ENCODE data around the gene MROH2A. TPM values are rescaled to one million over a fixed set of nuclear protein-coding genes. Genes with fewer than 3 reads are reported as not detected.

MROH2A gene
- total RNA-seq, 2 experiments from 2014 or later, result not detected

DNA sequence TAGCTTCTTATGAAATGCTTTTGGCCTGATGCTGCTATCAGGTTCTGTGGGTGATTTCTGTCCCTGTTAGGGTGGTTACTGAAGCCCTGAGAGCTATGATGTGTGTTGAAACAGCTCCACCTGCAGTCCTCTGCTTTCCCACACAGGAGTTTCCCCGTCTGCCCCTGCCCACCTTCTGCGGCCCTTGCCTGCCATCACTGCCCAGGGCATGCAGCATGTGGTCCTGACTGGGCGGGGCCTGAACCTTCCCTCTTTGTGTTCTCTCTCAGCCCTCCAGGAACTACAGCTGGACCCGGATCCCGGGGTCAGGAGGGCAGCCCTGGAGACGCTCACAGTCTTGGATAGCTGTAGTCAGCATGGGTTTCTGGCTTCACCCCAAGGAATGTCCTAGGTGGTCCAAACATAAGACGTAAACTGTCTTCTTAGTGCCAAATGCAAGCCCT lies 54.8 kb downstream of the MROH2A start:
- H3K9me3 Mint-ChIP-seq, result no peaks in the 10 kb centered on the region
- POLR2A ChIA-PET, result no interaction called here
- TF ChIP-seq, protein P1, sequence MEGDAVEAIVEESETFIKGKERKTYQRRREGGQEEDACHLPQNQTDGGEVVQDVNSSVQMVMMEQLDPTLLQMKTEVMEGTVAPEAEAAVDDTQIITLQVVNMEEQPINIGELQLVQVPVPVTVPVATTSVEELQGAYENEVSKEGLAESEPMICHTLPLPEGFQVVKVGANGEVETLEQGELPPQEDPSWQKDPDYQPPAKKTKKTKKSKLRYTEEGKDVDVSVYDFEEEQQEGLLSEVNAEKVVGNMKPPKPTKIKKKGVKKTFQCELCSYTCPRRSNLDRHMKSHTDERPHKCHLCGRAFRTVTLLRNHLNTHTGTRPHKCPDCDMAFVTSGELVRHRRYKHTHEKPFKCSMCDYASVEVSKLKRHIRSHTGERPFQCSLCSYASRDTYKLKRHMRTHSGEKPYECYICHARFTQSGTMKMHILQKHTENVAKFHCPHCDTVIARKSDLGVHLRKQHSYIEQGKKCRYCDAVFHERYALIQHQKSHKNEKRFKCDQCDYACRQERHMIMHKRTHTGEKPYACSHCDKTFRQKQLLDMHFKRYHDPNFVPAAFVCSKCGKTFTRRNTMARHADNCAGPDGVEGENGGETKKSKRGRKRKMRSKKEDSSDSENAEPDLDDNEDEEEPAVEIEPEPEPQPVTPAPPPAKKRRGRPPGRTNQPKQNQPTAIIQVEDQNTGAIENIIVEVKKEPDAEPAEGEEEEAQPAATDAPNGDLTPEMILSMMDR (IDR thresholded peaks at IDR 0.05), result no peak
- H3K27ac Mint-ChIP-seq, result no peak overlapping the region
- Histone ChIP-seq H3K27me3 (ENCODE audit: control insufficient read depth in 1 of 2, insufficient read depth in 2 of 2, low read length in 2 of 2) (no peaks in the 10 kb centered on the region), H3K4me3 (ENCODE audit: low read length) (no peak overlapping the region), H3K36me3 (ENCODE audit: insufficient read depth, low read length) (no peaks in the 10 kb centered on the region), H3K9me3 (ENCODE audit: control insufficient read depth in 1 of 2, insufficient read depth in 1 of 2, low read length in 2 of 2) (peaks cover 0 to 4% of the 10 kb centered on the region in 2 experiments), H3K27ac (ENCODE audit: low read depth in 1 of 2, low read length in 2 of 2) (no peak overlapping the region), H3K4me1 (ENCODE audit: insufficient read depth, low read length) (no peaks in the 10 kb centered on the region)
- DNase-seq, result peak in 1 of 14 experiments; percentile 15
- intact Hi-C loops (cut with DNase I, micrococcal nuclease), result no loop called here
- CTCF ChIA-PET, result no interaction called here
- no peak overlapping the region for H3K4me3 Mint-ChIP-seq
- H3K27me3 Mint-ChIP-seq, result no peaks in the 10 kb centered on the region
- H3K4me1 Mint-ChIP-seq (ENCODE audit: low read depth), result no peaks in the 10 kb centered on the region
- ATAC-seq (ENCODE audit: poor library complexity), result no peak
- H3K36me3 Mint-ChIP-seq (ENCODE audit: low read depth), result no peaks in the 10 kb centered on the region

DNA sequence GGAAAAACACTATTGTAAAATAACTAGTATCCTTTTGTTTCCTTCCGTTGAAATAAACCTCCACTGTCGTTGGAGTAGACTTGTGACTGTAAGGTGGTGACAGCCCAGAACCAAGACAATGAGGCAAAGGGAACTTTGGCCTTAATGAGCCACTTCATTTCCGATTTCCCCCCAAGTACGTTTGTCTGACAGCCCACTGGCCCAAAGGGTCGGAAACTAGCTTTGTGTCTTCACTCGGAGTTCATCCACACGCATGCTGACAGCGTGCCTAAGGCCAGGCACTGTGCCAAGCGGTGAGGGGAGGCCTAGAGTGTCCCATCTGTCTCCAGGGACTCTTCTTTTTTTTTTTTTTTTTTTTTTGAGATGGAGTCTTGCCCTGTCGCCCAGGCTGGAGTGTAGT lies 55.2 kb downstream of the MROH2A start:
- ATAC-seq (ENCODE audit: poor library complexity), result no peak
- Mint-ChIP-seq H3K9me3 (no peaks in the 10 kb centered on the region), H3K27ac (no peak overlapping the region), H3K4me1 (ENCODE audit: low read depth) (peaks cover 4% of the 10 kb centered on the region), H3K27me3 (no peaks in the 10 kb centered on the region), H3K4me3 (no peak overlapping the region), H3K36me3 (ENCODE audit: low read depth) (no peaks in the 10 kb centered on the region)
- H3K27me3 ChIP-seq (ENCODE audit: control insufficient read depth in 1 of 2, insufficient read depth in 2 of 2, low read length in 2 of 2), result no peaks in the 10 kb centered on the region
- no peak overlapping the region for H3K4me3 ChIP-seq (ENCODE audit: low read length)
- intact Hi-C loops (cut with DNase I, micrococcal nuclease), result no loop called here
- CTCF ChIA-PET, result interaction anchor here (0.7 kb wide), 1 partner anchor 193 kb away, joined by 3 read pairs; no protein-coding TSS in a partner anchor
- H3K9me3 ChIP-seq (ENCODE audit: control insufficient read depth in 1 of 2, insufficient read depth in 1 of 2, low read length in 2 of 2), result peaks cover 0 to 4% of the 10 kb centered on the region in 2 experiments
- no peaks in the 10 kb centered on the region for H3K36me3 ChIP-seq (ENCODE audit: insufficient read depth, low read length)
- H3K4me1 ChIP-seq (ENCODE audit: insufficient read depth, low read length), result peaks cover 3% of the 10 kb centered on the region
- POLR2A ChIA-PET, result no interaction called here
- DNase-seq, result peak in 1 of 14 experiments; percentile 12
- TF ChIP-seq, protein P1 (IDR thresholded peaks at IDR 0.05), result no peak
- no peak overlapping the region for H3K27ac ChIP-seq (ENCODE audit: low read depth in 1 of 2, low read length in 2 of 2)

DNA sequence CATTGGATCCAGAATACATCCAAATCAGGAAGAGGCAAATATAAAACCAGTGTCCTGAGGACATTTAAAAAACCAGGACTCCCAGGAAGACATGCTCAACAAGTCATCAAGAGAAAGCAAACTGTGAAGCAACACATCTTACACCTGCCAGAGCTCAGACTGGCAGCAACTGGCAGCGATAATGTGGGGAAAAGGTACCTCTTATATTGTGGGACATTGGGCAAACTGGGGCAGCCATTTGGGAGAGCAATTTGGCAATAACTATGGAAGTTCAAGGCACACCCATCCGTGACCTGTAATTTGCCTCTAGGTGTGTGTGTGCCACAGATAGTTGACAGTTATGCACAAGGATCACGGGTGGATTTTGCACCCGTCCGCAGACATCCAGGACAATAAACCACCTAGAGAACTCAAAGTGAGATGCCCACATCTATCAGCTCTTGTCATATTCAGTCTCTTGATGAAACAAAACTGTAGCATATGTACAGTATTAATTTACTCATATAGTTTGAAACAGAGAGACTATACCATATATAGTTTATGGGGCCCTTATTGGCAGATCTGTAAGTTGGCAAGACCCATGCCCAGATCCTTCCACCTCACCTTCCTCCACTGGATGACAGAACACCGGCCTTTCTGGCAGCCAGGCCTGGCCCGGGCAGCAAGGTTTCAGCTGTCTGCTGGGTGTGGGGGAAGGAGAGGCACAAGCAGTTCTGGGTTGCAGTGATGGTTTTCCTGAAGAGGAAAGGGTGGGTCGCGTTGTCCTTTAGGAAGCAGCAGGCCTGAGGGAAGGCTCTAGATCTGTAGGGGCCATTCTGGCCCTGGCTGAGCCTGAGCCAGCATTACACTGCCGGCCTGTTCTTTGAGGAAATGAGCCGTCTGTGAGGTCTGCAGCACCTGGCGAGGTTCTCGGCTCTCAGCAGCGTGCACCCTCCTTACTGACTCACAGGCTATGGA lies 57.4 kb downstream of the MROH2A start:
- TF ChIP-seq, protein P1 (IDR thresholded peaks at IDR 0.05), result no peak
- ATAC-seq (ENCODE audit: poor library complexity) (no peak), DNase-seq (peak in 1 of 14 experiments; percentile 19)
- Histone ChIP-seq H3K4me3 (ENCODE audit: low read length) (no peak overlapping the region), H3K27ac (ENCODE audit: low read depth in 1 of 2, low read length in 2 of 2) (no peak overlapping the region), H3K9me3 (ENCODE audit: control insufficient read depth in 1 of 2, insufficient read depth in 1 of 2, low read length in 2 of 2) (peaks cover 0 to 4% of the 10 kb centered on the region in 2 experiments), H3K27me3 (ENCODE audit: control insufficient read depth in 1 of 2, insufficient read depth in 2 of 2, low read length in 2 of 2) (no peaks in the 10 kb centered on the region), H3K36me3 (ENCODE audit: insufficient read depth, low read length) (no peaks in the 10 kb centered on the region), H3K4me1 (ENCODE audit: insufficient read depth, low read length) (peaks cover 3% of the 10 kb centered on the region)
- POLR2A ChIA-PET, result no interaction called here
- Mint-ChIP-seq H3K36me3 (ENCODE audit: low read depth) (no peaks in the 10 kb centered on the region), H3K4me1 (ENCODE audit: low read depth) (peaks cover 7% of the 10 kb centered on the region), H3K9me3 (no peaks in the 10 kb centered on the region), H3K27ac (no peak overlapping the region), H3K27me3 (no peaks in the 10 kb centered on the region), H3K4me3 (no peak overlapping the region)
- intact Hi-C loops (cut with DNase I, micrococcal nuclease), result no loop called here
- CTCF ChIA-PET, result no interaction called here

Measured in CD4-positive, alpha-beta T cell (primary cell).